DOHH2 (cell line): ENCODE data around the gene QTRT2.

Experiments used
- H3F3A ChIP-seq: fragments of 200-600 bp; sonication (generic), shearing (Covaris generic); 2 replicates; pipeline ENCODE4 v1.6.0; 2016; ENCODE audit warnings: antibody characterized with exemption, mild to moderate bottlenecking; ENCODE audit not compliant: control insufficient read depth, insufficient read depth
- H3K27ac ChIP-seq: fragments of 200-600 bp; sonication (generic); 2 replicates; pipeline ENCODE4 v1.5.1; 2014; ENCODE audit warnings: low read depth, mild to moderate bottlenecking, low read length, moderate library complexity
- H3K27me3 ChIP-seq: fragments of 200-600 bp; sonication (generic); 2 replicates; pipeline ENCODE4 v1.6.1; 2014; ENCODE audit warnings: mild to moderate bottlenecking, low read length, mixed read lengths; ENCODE audit not compliant: control insufficient read depth
- H3K36me3 ChIP-seq: fragments of 200-600 bp; sonication (generic); 2 replicates; pipeline ENCODE4 v1.6.1; 2014; ENCODE audit warnings: mild to moderate bottlenecking, low read length, moderate library complexity, mixed read lengths; ENCODE audit not compliant: control insufficient read depth
- H3K4me1 ChIP-seq: fragments of 200-600 bp; sonication (generic); 2 replicates; pipeline ENCODE4 v1.6.1; 2014; ENCODE audit warnings: mild to moderate bottlenecking, low read length, mixed read lengths; ENCODE audit not compliant: control insufficient read depth
- H3K4me2 ChIP-seq: fragments of 200-600 bp; sonication (generic); 2 replicates; pipeline ENCODE4 v1.6.0; 2014; ENCODE audit warnings: mild to moderate bottlenecking, low read length, moderate library complexity
- H3K4me3 ChIP-seq: fragments of 200-600 bp; sonication (generic); 2 replicates; pipeline ENCODE4 v1.5.1; 2014; ENCODE audit warnings: mild to moderate bottlenecking, low read length, mixed read lengths
- H3K79me2 ChIP-seq: fragments of 200-600 bp; sonication (generic); 2 replicates; pipeline ENCODE4 v1.6.1; 2014; ENCODE audit warnings: mild to moderate bottlenecking, low read length, mixed read lengths; ENCODE audit not compliant: control insufficient read depth
- H3K9me2 ChIP-seq: fragments of 200-600 bp; sonication (generic); replicated peaks from 2 replicates; pipeline ENCODE4 v1.6.1; 2014; ENCODE audit warnings: mild to moderate bottlenecking, low read length, mixed read lengths; ENCODE audit not compliant: control insufficient read depth
- H3K9me3 ChIP-seq: fragments of 200-600 bp; sonication (generic); 2 replicates; pipeline ENCODE4 v1.6.1; 2014; ENCODE audit warnings: antibody characterized with exemption, low read length, mixed read lengths; ENCODE audit not compliant: control insufficient read depth, insufficient read depth
- H4K20me1 ChIP-seq: fragments of 200-600 bp; sonication (generic); 2 replicates; pipeline ENCODE4 v1.6.0; 2014; ENCODE audit warnings: low read depth, mild to moderate bottlenecking, antibody characterized with exemption, low read length, moderate library complexity; ENCODE audit not compliant: control insufficient read depth, insufficient read depth
- EZH2phosphoT487 ChIP-seq: fragments of 200-600 bp; sonication (generic); IDR thresholded peaks from 2 replicates; pipeline ENCODE4 v1.6.1; 2017; ENCODE audit warnings: borderline replicate concordance, mild to moderate bottlenecking, antibody characterized with exemption, low read length, moderate library complexity, mixed read lengths
- TF ChIP-seq, protein P1 (sequence below): fragments of 200-600 bp; sonication (generic); IDR thresholded peaks from one replicate; pipeline ENCODE4 v1.5.1; 2014; ENCODE audit warnings: antibody characterized with exemption, mild to moderate bottlenecking, low read depth, low read length; ENCODE audit not compliant: poor library complexity, severe bottlenecking

QTRT2 gene

DNA sequence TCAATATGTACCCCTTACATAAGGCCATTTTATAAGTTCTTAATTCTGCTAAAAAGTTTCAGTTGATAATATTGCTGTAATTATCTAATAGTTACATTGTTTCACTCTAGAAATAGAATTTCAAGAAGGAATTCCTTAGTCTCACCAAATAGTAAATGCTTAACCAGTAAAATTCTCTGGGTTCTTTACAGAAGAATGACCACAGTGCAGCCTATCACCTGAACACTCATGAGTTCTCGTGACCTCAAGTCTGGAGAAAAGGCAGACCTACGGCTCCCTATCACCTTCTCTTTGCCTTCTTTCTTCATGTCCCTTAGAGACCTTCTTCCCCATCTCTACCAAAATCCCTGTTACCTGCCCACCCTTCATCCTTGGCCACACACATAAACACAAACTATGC lies 31.1 kb upstream of the QTRT2 start:
- H3K36me3 ChIP-seq = no peaks in the 10 kb centered on the region
- H3K27ac ChIP-seq = no peak overlapping the region
- H3K79me2 ChIP-seq = no peaks in the 10 kb centered on the region
- no peaks in the 10 kb centered on the region for H3F3A ChIP-seq
- no peaks in the 10 kb centered on the region for H3K27me3 ChIP-seq
- no peak overlapping the region for H3K4me3 ChIP-seq
- no peaks in the 10 kb centered on the region for H3K9me3 ChIP-seq
- no peaks in the 10 kb centered on the region for H4K20me1 ChIP-seq
- no peak for TF ChIP-seq EZH2phosphoT487
- TF ChIP-seq, protein P1, sequence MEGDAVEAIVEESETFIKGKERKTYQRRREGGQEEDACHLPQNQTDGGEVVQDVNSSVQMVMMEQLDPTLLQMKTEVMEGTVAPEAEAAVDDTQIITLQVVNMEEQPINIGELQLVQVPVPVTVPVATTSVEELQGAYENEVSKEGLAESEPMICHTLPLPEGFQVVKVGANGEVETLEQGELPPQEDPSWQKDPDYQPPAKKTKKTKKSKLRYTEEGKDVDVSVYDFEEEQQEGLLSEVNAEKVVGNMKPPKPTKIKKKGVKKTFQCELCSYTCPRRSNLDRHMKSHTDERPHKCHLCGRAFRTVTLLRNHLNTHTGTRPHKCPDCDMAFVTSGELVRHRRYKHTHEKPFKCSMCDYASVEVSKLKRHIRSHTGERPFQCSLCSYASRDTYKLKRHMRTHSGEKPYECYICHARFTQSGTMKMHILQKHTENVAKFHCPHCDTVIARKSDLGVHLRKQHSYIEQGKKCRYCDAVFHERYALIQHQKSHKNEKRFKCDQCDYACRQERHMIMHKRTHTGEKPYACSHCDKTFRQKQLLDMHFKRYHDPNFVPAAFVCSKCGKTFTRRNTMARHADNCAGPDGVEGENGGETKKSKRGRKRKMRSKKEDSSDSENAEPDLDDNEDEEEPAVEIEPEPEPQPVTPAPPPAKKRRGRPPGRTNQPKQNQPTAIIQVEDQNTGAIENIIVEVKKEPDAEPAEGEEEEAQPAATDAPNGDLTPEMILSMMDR = no peak
- H3K4me1 ChIP-seq = peaks cover 5% of the 10 kb centered on the region
- H3K4me2 ChIP-seq = no peak overlapping the region
- no peaks in the 10 kb centered on the region for H3K9me2 ChIP-seq

DNA sequence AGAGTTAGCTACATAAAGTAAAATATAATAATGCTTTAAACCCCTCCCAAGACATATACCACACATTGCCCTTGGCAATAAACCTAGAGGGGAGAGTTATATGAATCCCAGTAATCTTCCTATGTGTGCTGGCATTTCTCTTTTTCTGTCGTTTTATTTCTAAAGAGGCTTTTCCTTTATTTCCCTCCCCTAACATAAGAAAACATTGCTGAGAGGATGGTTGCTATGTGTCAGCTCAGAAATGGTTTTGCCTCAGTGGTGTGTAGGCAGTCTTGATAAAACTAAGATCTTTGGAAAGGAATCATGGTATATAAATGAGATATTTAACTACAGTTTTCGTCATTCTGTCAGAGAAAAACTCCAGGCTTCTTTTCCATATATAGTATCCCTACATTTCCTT lies 30.2 kb upstream of the QTRT2 start:
- Histone ChIP-seq H3K79me2 (no peaks in the 10 kb centered on the region), H3K27me3 (no peaks in the 10 kb centered on the region), H3K4me3 (no peak overlapping the region), H3K4me1 (peaks cover 5% of the 10 kb centered on the region), H3K4me2 (no peak overlapping the region), H3K27ac (no peak overlapping the region), H3K9me2 (no peaks in the 10 kb centered on the region), H3K9me3 (no peaks in the 10 kb centered on the region), H4K20me1 (no peaks in the 10 kb centered on the region), H3K36me3 (no peaks in the 10 kb centered on the region), H3F3A (no peaks in the 10 kb centered on the region)
- TF ChIP-seq, protein P1 = no peak
- TF ChIP-seq EZH2phosphoT487 = no peak

DNA sequence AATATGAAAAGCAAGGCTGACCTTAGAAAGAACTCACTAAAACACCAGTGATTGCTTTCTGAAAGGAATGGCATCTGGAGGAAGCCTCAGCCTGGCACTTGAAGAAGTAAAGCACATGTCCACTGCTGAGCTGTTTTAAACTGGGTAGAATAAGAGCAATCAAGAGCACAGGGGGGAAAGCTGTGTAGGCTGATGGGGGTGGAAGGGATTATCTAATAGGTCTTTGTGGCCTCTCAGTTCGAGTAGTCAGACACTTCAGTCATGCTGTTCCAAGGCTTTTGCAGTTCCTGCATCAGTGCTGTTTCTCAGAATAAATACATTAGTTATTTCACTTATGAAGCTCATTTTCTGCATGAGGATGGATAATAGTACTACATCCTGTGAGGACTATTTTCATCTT lies 22.8 kb upstream of the QTRT2 start:
- Histone ChIP-seq H3K9me3 (no peaks in the 10 kb centered on the region), H3K4me1 (no peaks in the 10 kb centered on the region), H4K20me1 (no peaks in the 10 kb centered on the region), H3K9me2 (no peaks in the 10 kb centered on the region), H3K36me3 (no peaks in the 10 kb centered on the region), H3F3A (no peaks in the 10 kb centered on the region), H3K4me3 (no peak overlapping the region), H3K27me3 (no peaks in the 10 kb centered on the region), H3K27ac (no peak overlapping the region), H3K79me2 (no peaks in the 10 kb centered on the region), H3K4me2 (no peak overlapping the region)
- TF ChIP-seq, protein P1 = no peak
- no peak for TF ChIP-seq EZH2phosphoT487

DNA sequence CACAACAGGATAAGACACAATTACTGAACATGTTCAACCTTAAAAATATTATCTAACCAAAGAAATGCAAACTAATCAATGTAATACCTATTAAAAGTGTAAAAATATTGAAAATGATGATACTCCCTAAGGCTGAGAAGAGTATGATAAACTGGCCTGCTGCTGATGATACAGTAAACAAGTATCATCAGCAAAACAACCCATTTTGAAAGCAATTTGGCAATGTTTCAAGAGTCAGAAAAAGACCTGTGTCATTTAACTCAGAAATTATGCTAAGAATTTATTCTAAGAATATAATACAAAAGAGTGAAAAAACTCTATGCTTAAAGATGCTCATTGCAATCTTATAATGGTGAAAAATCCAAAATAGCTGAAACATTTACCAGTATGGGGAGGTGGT lies 22.3 kb upstream of the QTRT2 start:
- H3K4me1 ChIP-seq = no peaks in the 10 kb centered on the region
- H3K4me2 ChIP-seq = no peak overlapping the region
- H3K9me3 ChIP-seq = no peaks in the 10 kb centered on the region
- no peaks in the 10 kb centered on the region for H4K20me1 ChIP-seq
- H3K27me3 ChIP-seq = no peaks in the 10 kb centered on the region
- H3K27ac ChIP-seq = no peak overlapping the region
- no peaks in the 10 kb centered on the region for H3K36me3 ChIP-seq
- no peaks in the 10 kb centered on the region for H3F3A ChIP-seq
- H3K9me2 ChIP-seq = no peaks in the 10 kb centered on the region
- no peak overlapping the region for H3K4me3 ChIP-seq
- TF ChIP-seq, protein P1 = no peak
- TF ChIP-seq EZH2phosphoT487 = no peak
- H3K79me2 ChIP-seq = no peaks in the 10 kb centered on the region
